DMS153 (cell line): ENCODE measurements around the gene URM1.
"Not testable (repeated sequence)": the region's sequence is repeated elsewhere in the genome, so short reads cannot be mapped to it uniquely, and the experiment has no call there.

ENCODE experiments used
- DNase-seq: peaks from one replicate; lab custom pipeline; 2025; lab: John Stamatoyannopoulos, UW

Gene URM1

GRCh38 chr9:128409450-128409849 lies 38.3 kb downstream of the URM1 start:
- DNase-seq: no peak

DNA sequence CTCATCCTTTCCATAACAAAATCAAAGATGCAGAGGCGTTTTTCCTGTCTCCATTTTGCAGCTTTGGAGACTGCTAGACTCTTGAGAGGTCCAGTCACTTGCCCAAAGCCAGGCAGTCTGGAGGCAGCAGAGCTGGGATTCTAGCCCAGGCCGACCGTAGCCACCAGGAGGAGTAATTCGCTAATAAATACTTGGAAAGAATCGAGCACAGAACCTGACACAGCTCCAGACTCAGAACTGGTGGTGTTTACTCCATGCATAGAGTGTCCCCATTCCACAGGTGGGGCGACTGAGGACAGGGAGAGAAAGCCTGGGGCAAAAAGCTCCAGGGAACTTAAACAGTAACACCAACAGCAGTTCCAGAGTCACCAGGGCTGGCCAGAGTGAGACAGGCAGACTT lies 38.8 kb downstream of the URM1 start:
- no peak for DNase-seq

DNA sequence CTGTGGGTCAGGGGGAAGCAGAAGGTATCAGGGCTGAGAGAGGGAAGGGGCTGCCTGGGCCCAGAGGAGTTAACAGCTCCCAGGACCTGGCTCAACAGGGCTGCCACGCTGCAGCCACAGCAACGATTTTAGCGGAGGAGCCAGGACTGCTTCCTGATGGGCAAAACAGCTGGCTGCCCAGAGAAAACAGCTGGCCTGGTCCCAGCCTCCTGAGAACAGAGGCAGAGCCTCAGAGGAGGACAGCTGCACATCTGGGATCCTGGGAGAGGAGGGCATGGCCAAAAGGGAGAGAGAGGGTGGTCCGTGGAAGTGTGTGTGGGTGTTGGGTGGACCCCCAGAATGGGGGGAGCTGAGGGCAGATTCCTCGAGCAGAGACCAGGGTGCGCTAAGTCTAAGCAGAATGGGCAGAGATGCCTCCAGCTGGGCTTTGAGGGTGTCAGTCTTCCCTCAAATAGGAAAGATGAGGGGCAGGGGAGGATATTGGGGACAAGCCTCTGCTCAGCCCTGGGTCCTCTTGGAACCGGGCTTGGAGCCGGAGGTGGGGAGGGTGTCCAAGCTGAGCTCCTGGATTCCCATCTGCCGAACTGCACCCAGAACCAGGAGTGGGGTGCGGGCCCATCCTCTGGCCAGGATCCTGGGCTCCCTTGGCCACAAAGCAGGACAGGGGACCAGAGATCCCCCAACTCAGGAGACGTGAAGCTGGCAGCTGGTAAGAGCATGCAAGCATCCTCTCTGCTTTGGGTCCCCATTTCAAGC lies 40.4 kb downstream of the URM1 start:
- no peak for DNase-seq

- DNase-seq: peak; percentile 12
Observed at GRCh38 chr9:128412120-128412790, 41.1 kb downstream of the URM1 start.

DNA sequence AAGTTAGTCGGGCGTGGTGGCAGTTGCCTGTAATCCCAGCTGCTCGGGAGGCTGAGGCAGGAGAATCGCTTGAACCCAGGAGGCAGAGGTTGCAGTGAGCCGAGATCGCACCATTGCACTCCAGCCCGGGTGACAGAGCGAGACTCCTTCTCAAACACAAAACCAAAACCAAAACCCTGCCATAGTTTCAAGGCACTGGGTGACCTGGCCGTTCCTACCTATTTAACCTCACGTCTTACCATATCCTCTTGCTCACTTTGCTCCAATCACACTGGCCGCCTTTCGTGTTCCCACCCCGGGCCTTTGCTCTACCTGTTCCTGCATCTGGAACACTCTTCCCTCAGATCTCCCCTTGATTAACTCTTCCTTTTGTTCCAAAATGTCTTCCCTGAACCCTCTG lies 42.6 kb downstream of the URM1 start:
- DNase-seq: not testable (repeated sequence)

DNA sequence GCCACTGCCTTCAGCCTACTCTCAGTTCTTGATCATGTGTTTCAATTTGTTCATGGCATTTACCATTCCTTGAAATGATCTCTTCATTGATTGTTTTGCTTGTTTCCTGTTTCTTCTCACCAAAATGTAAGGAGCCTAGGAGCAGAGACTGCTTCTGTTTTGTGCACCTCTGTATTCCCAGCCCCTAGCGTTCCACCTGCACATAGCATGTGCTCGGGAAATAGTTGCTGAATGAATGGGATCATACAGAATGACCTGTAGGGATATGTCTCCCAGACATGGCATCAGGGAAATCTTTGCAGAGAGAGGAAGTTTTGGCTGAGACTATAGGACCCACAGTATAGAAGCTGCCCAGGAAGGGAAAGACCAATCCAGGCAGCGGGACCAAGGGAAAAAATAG lies 43.3 kb downstream of the URM1 start:
- DNase-seq: no peak

GRCh38 chr9:128415281-128415680 lies 44.1 kb downstream of the URM1 start:
- DNase-seq: no peak

DNA sequence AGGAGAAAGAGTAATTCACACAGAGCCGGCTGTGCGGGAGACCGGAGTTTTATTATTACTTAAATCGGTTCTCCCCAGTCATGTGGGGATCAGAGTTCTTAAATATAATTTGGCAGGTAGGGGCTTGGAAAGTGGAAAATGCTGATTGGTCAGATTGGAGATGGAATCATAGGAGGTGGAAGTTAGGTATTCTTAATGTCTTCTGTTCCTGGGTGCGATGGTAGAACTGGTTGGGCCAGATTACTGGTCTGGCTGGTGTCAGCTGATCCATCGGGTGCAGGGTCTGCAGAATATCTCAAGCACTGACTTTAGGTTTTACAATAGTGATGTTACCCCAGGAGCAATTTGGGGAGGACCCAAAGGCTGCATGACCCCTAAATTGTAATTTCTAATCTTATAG lies 44.8 kb downstream of the URM1 start:
- no peak for DNase-seq

DNA sequence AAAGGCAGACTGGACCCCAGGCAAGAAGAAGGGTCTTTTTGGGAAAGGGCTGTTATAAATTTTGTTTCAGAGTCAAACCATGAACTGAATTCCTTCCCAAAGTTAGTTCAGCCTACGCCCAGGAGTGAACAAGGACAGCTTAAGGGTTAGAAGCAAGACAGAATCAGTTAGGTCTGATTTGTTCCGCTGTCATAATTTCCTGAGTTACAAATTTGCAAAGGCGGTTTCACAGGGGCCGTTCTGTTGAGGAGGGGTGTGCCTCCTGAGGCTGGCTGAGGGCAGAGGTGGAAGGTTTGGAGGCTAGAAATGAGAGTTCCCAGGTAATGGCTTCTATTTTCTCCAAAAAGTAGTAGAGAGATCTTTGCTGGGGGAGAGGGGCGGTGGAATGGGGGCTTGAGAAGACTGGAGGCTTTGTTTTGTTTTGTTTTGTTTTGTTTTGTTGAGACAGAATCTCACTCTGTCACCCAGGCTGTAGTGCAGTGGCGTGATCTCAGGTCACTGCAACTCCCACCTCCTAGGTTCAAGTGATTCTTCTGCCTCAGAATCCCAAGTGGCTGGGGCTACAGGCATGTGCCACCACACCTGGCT lies 45.4 kb downstream of the URM1 start:
- no peak for DNase-seq

- DNase-seq: peak; percentile 27
Observed at GRCh38 chr9:128419061-128419925, 48.1 kb downstream of the URM1 start.

DNA sequence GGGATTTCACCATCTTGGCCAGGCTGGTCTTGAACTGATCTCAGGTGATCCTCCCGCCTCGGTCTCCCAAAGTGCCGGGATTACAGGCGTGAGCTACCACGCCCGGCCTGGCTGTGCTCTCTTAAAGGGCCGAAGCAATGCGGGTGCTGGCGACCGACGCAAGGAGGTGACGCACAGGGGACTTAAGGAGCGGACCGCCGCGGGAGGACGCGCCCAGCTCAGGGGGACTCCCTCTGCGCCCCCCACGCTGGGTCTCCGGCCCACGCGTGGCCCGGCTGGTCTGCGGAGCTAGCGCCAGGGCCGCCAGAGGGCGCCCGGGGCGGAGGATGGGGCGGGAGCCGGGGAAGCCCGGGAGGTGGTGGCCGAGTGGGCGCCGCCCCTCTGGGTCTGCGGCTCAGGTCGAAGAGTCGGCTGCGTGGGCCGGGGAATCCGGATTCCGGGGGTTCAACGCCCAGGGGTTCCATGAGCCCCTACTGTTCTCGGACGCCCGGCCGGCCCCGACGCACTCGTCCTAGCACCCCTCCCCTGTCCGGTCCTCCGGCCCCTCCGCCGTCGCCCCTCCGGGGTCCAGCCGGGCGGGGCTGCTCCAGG lies 49.0 kb downstream of the URM1 start:
- DNase-seq: no peak

- DNase-seq: no peak
Observed at GRCh38 chr9:128420651-128421481, 49.7 kb downstream of the URM1 start, which contains the start of gene CERCAM. TSS of gene CERCAM (plus strand) at chr9:128420857. CDS start at chr9:128420878, 21 bp downstream.

DNA sequence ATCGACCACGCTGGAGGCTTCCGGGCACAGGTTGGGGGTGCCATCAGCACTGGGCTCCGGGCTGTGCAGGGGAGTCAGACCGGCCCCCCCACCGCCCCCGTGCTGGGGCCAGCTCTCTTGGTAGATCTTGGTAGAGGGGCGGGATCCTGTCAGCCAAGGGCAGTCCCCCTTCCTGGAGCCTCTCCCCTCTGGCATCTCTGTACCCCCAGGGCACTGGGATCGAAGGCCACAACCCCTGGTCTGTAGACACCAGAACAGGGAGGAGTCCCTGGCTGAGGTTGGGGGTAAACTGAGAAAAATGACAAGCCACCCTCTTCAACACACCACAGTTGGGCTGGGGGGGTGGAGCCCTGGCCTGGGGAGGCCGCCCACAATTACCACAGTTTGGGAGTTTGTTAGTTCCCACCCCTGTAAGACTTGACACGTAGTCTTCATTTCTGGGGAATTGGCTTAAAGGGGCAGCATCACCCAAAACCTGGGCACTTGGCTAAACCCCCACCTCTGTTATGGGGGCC lies 50.4 kb downstream of the URM1 start:
- DNase-seq: no peak

- DNase-seq: not testable (repeated sequence)
Observed at GRCh38 chr9:128422022-128422782, 51.0 kb downstream of the URM1 start.

- DNase-seq: no peak
Observed at GRCh38 chr9:128422783-128423150, 51.6 kb downstream of the URM1 start.

DNA sequence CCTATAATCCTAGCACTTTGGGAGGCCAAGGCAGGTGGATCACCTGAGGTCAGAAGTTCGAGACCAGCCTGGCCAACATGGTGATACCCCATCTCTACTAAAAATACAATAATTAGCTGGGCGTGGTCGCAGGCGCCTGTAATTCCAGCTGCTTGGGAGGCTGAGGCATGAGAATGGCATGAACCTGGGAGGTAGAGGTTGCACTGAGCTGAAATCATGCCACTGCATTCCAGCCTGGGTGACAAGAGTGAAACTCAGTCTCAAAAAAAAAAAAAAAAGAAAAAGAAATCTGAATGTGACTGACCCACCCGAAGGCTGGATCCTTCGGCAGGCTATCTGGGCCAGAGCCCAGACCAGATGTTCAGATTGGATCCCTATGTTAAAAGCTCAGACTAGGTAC lies 52.2 kb downstream of the URM1 start:
- DNase-seq: not testable (repeated sequence)

GRCh38 chr9:128424268-128424780 lies 53.1 kb downstream of the URM1 start:
- no peak for DNase-seq

DNA sequence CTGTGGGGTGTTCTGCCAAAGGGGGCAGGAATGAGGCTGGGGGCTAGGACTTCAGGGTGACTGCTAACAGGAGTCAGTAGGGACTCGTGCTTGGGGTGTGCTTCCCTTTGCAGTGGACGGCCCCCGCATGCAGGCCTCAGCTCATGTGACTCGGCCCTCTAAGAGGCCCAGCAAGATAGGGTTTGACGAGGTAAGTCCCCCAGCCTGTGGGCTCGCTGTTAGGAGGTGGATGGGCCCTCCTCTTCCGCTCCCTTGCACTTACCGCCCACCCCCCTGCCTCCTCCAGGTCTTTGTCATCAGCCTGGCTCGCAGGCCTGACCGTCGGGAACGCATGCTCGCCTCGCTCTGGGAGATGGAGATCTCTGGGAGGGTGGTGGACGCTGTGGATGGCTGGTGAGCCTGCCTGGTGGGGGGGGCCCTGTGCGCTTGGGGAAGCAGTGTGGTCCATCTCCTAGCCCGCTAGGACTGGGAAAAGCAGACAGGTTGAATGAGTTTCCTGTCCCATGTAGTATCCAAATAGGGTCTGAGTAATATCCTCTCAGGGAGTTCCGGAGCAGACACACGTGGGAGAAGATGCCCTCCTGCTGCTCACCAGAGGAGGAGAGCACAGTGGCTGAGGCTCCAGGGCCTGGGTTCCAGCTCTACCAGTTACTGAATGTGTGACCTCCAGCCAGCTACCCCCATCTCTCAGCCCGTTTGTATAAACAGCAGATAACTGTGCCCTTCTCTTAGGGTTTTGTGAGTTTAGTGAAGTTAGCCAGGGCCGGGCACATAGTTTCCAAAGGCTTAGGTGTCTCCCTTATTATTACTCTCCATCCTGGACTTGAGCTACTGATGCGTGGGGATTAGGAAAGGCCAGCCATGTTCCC lies 57.7 kb downstream of the URM1 start:
- DNase-seq: no peak
